Lower lobe of right lung (tissue), 2 donors: ENCODE results near the gene MED13L. TPM values are rescaled to one million over a fixed set of nuclear protein-coding genes. Genes with fewer than 3 reads are reported as not detected.

ENCODE experiments used
- ATAC-seq, 2 donors: fragments of 200-7000 bp; cut with Tn5 transposase; one replicate each; pipeline ENCODE4 v1.9.1; 2020 to 2022; ENCODE audit warnings: mild to moderate bottlenecking in 2 of 2, moderate library complexity in 2 of 2
- DNase-seq: peaks from one replicate; pipeline ENCODE4 v3.0.0-alpha.2; 2020
- H3K27ac ChIP-seq: fragments of 200-600 bp; one replicate; pipeline ENCODE4 v1.8.0; 2022
- H3K27me3 ChIP-seq: fragments of 200-600 bp; one replicate; pipeline ENCODE4 v1.8.0; 2022; ENCODE audit warnings: low read depth
- H3K36me3 ChIP-seq: fragments of 200-600 bp; one replicate; pipeline ENCODE4 v1.8.0; 2022; ENCODE audit warnings: mild to moderate bottlenecking
- H3K4me1 ChIP-seq: fragments of 200-600 bp; one replicate; pipeline ENCODE4 v1.8.0; 2022
- H3K4me3 ChIP-seq: fragments of 200-600 bp; one replicate; pipeline ENCODE4 v1.8.0; 2022; ENCODE audit warnings: mild to moderate bottlenecking
- H3K9me3 ChIP-seq: fragments of 200-600 bp; one replicate; pipeline ENCODE4 v1.8.0; 2022
- intact Hi-C: fragments of 100-400 bp; cut with DNase I; formaldehyde crosslinking; loops from one replicate; pipeline ENCODE4 v1.11.0; 2022
- total RNA-seq: library from RNA; stranded (reverse); fragmentation: NEBNext Ultra II Directional; extraction: Animal tissue kit (Norgen Biotek cat#: 25700); gene quantifications from one replicate; pipeline ENCODE4 v1.2.1, GENCODE V29; 2021
- TF ChIP-seq, protein P1 (sequence below): fragments of 200-600 bp; IDR thresholded peaks from one replicate; pipeline ENCODE4 v1.8.0; 2022; ENCODE audit warnings: antibody characterized with exemption, mild to moderate bottlenecking
- donor health status: DM: no; HTN: yes; CAD: no; lungs with severe emphysema.

Gene MED13L
- total RNA-seq, 1 donor from 2014 or later: 148 TPM

GRCh38 chr12:116156614-116157013, 120.9 kb downstream of the MED13L start:
- Histone ChIP-seq H3K9me3 (no peaks in the 10 kb centered on the region), H3K27ac (no peak overlapping the region), H3K4me3 (no peak overlapping the region), H3K36me3 (no peaks in the 10 kb centered on the region), H3K27me3 (no peaks in the 10 kb centered on the region), H3K4me1 (peaks cover 55% of the 10 kb centered on the region)
- DNase-seq (no peak), ATAC-seq (no peak)
- intact Hi-C loops: no loop called here
- TF ChIP-seq, protein P1, sequence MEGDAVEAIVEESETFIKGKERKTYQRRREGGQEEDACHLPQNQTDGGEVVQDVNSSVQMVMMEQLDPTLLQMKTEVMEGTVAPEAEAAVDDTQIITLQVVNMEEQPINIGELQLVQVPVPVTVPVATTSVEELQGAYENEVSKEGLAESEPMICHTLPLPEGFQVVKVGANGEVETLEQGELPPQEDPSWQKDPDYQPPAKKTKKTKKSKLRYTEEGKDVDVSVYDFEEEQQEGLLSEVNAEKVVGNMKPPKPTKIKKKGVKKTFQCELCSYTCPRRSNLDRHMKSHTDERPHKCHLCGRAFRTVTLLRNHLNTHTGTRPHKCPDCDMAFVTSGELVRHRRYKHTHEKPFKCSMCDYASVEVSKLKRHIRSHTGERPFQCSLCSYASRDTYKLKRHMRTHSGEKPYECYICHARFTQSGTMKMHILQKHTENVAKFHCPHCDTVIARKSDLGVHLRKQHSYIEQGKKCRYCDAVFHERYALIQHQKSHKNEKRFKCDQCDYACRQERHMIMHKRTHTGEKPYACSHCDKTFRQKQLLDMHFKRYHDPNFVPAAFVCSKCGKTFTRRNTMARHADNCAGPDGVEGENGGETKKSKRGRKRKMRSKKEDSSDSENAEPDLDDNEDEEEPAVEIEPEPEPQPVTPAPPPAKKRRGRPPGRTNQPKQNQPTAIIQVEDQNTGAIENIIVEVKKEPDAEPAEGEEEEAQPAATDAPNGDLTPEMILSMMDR: no peak

- ATAC-seq: no peak
- Histone ChIP-seq H3K27me3 (no peaks in the 10 kb centered on the region), H3K4me3 (no peak overlapping the region), H3K27ac (no peak overlapping the region), H3K36me3 (no peaks in the 10 kb centered on the region), H3K4me1 (peaks cover 56% of the 10 kb centered on the region), H3K9me3 (no peaks in the 10 kb centered on the region)
- no peak for DNase-seq
- TF ChIP-seq, protein P1: no peak
- intact Hi-C loops: no loop called here
Observed at GRCh38 chr12:116155383-116155782, 122.1 kb downstream of the MED13L start.

GRCh38 chr12:116153983-116154382, 123.5 kb downstream of the MED13L start:
- DNase-seq (no peak), ATAC-seq (peak in 1 of 2 donors; percentile 24)
- Histone ChIP-seq H3K4me3 (no peak overlapping the region), H3K27me3 (no peaks in the 10 kb centered on the region), H3K9me3 (no peaks in the 10 kb centered on the region), H3K36me3 (no peaks in the 10 kb centered on the region), H3K27ac (no peak overlapping the region), H3K4me1 (peaks cover 53% of the 10 kb centered on the region)
- TF ChIP-seq, protein P1: no peak
- intact Hi-C loops: no loop called here

GRCh38 chr12:116153113-116153512, 124.4 kb downstream of the MED13L start:
- Histone ChIP-seq H3K9me3 (no peaks in the 10 kb centered on the region), H3K4me3 (no peak overlapping the region), H3K27ac (no peak overlapping the region), H3K36me3 (no peaks in the 10 kb centered on the region), H3K27me3 (no peaks in the 10 kb centered on the region), H3K4me1 (peaks cover 58% of the 10 kb centered on the region)
- DNase-seq (no peak), ATAC-seq (peak in 1 of 2 donors; percentile 35)
- TF ChIP-seq, protein P1: no peak
- intact Hi-C loops: no loop called here

DNA sequence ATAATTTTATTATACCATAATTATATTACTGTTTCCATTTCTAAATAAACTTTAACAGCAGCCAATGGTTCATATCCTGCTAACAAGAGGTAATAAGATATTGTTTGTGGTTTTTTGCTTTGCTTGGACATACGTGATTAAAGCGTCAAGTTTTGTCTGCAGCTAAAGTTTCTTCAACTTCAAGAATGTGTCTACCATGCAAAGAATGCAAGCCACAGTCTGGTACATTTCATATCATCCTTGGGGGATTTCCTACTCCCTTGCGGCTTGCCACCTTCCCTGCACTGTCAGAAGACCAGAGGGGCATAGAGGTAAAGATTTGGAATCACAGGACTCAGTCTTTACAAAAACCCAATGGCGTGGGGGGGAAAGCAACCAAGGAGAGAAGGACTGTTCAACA, 125.2 kb downstream of the MED13L start:
- H3K9me3 ChIP-seq: no peaks in the 10 kb centered on the region
- H3K27ac ChIP-seq: no peak overlapping the region
- intact Hi-C loops: no loop called here
- DNase-seq (no peak), ATAC-seq (peak in 1 of 2 donors; percentile 56)
- no peaks in the 10 kb centered on the region for H3K36me3 ChIP-seq
- peaks cover 51% of the 10 kb centered on the region for H3K4me1 ChIP-seq
- TF ChIP-seq, protein P1: no peak
- no peaks in the 10 kb centered on the region for H3K27me3 ChIP-seq
- no peak overlapping the region for H3K4me3 ChIP-seq

DNA sequence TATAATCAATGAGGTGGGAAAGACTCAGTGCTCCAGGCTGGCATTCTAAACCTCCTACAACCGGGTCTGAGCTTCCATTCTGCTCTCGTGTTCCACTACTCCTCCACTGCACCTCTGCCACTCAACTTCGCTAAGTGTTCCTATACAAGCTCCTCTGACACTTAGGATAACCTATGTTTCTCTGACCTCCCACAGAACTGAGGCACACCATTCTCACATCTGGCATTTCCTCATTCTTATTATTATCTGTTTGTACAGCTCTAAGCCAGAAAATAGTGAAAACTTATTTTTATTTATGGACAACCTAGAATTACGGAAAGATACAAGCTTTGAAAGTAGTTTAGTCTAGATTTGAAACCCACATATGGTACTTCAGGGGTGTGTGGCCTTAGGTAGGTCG, 127.0 kb downstream of the MED13L start:
- intact Hi-C loops: no loop called here
- ATAC-seq (no peak), DNase-seq (no peak)

More for the DNA sequence above, 127.0 kb downstream of the MED13L start:
- peaks cover 50% of the 10 kb centered on the region for H3K4me1 ChIP-seq
- no peak overlapping the region for H3K4me3 ChIP-seq
- no peaks in the 10 kb centered on the region for H3K36me3 ChIP-seq
- no peaks in the 10 kb centered on the region for H3K9me3 ChIP-seq
- H3K27ac ChIP-seq: no peak overlapping the region
- TF ChIP-seq, protein P1: no peak
- no peaks in the 10 kb centered on the region for H3K27me3 ChIP-seq
